IMR-90 (cell line): Measurements from ENCODE around the gene WAC. TPM values are rescaled to one million over a fixed set of nuclear protein-coding genes. Genes with fewer than 3 reads are reported as not detected.

ENCODE experiments used
- ATAC-seq: fragments of 200-7000 bp; cut with Tn5 transposase; 2 replicates; pipeline ENCODE4 v1.9.1; 2020; ENCODE audit warnings: low read depth, mild to moderate bottlenecking, moderate library complexity
- BruUV-seq: library from RNA; stranded (reverse); fragments of 400-500 nt; replicated peaks from 2 replicates; lab custom pipeline; 2021; lab: Mats Ljungman, UMichigan
- CTCF ChIA-PET: fragments of 300-600 bp; formaldehyde crosslinking; extraction: SDS; loops from one replicate; lab custom pipeline; 2021; ENCODE audit warnings: antibody characterized with exemption; lab: Yijun Ruan, JAX
- POLR2A ChIA-PET: fragments of 300-600 bp; sonication (Branson Sonifier 250); formaldehyde crosslinking; loops from one replicate; lab custom pipeline; 2022; ENCODE audit warnings: antibody characterized with exemption; ENCODE audit not compliant: unreplicated experiment; lab: Charles Lee
- DNase-seq: peaks from one replicate; pipeline ENCODE4 v3.0.0; 2013
- H2AFZ ChIP-seq: replicated peaks from 2 replicates; pipeline ENCODE3; 2013; ENCODE audit warnings: low read length, mild to moderate bottlenecking; ENCODE audit not compliant: poor library complexity
- H2AK5ac ChIP-seq: 2 replicates; pipeline ENCODE4 v1.6.1; 2013; ENCODE audit warnings: low read depth, low read length, inconsistent platforms
- H2AK9ac ChIP-seq: replicated peaks from 2 replicates; pipeline ENCODE3; 2013; ENCODE audit warnings: mild to moderate bottlenecking, low read depth, low read length, moderate library complexity; ENCODE audit not compliant: poor library complexity
- H2BK120ac ChIP-seq: 2 replicates; pipeline ENCODE4 v1.6.1; 2013; ENCODE audit warnings: low read depth, low read length, inconsistent platforms
- H2BK15ac ChIP-seq: 3 replicates; pipeline ENCODE4 v1.6.1; 2013; ENCODE audit warnings: low read depth, low read length, inconsistent platforms
- H2BK20ac ChIP-seq: 2 replicates; pipeline ENCODE4 v1.6.1; 2013; ENCODE audit warnings: low read depth, mild to moderate bottlenecking, inconsistent platforms, low read length, moderate library complexity
- H2BK5ac ChIP-seq: 2 replicates; pipeline ENCODE4 v1.6.1; 2013; ENCODE audit warnings: mild to moderate bottlenecking, low read depth, low read length, inconsistent platforms; ENCODE audit not compliant: poor library complexity, severe bottlenecking
- H3K14ac ChIP-seq: replicated peaks from 2 replicates; pipeline ENCODE4 v1.6.1; 2013; ENCODE audit warnings: low read depth, low read length, inconsistent platforms
- H3K18ac ChIP-seq: 2 replicates; pipeline ENCODE4 v1.6.1; 2013; ENCODE audit warnings: low read depth, low read length, control low read depth
- H3K23ac ChIP-seq: 2 replicates; pipeline ENCODE4 v1.6.1; 2013; ENCODE audit warnings: low read depth, low read length, inconsistent platforms
- H3K27ac ChIP-seq: 2 replicates; pipeline ENCODE4 v1.5.1; 2013; ENCODE audit warnings: mild to moderate bottlenecking, control low read depth, low read length; ENCODE audit not compliant: insufficient read depth
- H3K27me3 ChIP-seq: 2 replicates; pipeline ENCODE4 v1.6.1; 2013; ENCODE audit warnings: low read length; ENCODE audit not compliant: control insufficient read depth, insufficient read depth
- H3K36me3 ChIP-seq: 2 replicates; pipeline ENCODE4 v1.6.1; 2013; ENCODE audit warnings: low read length, mixed read lengths; ENCODE audit not compliant: control insufficient read depth, insufficient read depth
- H3K4ac ChIP-seq: 2 replicates; pipeline ENCODE4 v1.6.1; 2013; ENCODE audit warnings: low read depth, low read length, inconsistent platforms
- H3K4me1 ChIP-seq: 2 replicates; pipeline ENCODE4 v1.6.1; 2013; ENCODE audit warnings: low read length, mixed read lengths; ENCODE audit not compliant: control insufficient read depth, insufficient read depth
- H3K4me2 ChIP-seq: 2 replicates; pipeline ENCODE4 v1.6.1; 2013; ENCODE audit warnings: low read depth, mild to moderate bottlenecking, control low read depth, low read length, moderate library complexity
- H3K4me3 ChIP-seq: 2 replicates; pipeline ENCODE4 v1.5.1; 2013; ENCODE audit warnings: low read depth, mild to moderate bottlenecking, control low read depth, low read length, moderate library complexity; ENCODE audit not compliant: insufficient read depth
- H3K56ac ChIP-seq: 2 replicates; pipeline ENCODE4 v1.6.1; 2013; ENCODE audit warnings: low read length, inconsistent platforms; ENCODE audit not compliant: insufficient read depth; ENCODE audit errors: extremely low read depth
- H3K79me1 ChIP-seq, 2 experiments: 2 replicates each; pipeline ENCODE4 v1.6.1; 2013; ENCODE audit warnings: low read length in 2 of 2, inconsistent platforms in 1 of 2, low read depth in 1 of 2
- H3K9ac ChIP-seq: 2 replicates; pipeline ENCODE4 v1.6.1; 2013; ENCODE audit warnings: low read depth, low read length, control low read depth
- H3K9me1 ChIP-seq: 2 replicates; pipeline ENCODE4 v1.6.1; 2013; ENCODE audit warnings: low read length, inconsistent platforms; ENCODE audit not compliant: insufficient read depth
- H3K9me3 ChIP-seq: 2 replicates; pipeline ENCODE4 v1.6.1; 2013; ENCODE audit warnings: low read length; ENCODE audit not compliant: control insufficient read depth, insufficient read depth
- H4K20me1 ChIP-seq: 2 replicates; pipeline ENCODE4 v1.6.1; 2013; ENCODE audit warnings: low read length, inconsistent platforms; ENCODE audit not compliant: insufficient read depth
- H4K5ac ChIP-seq: 2 replicates; pipeline ENCODE4 v1.6.1; 2013; ENCODE audit warnings: mild to moderate bottlenecking, low read depth, low read length, control low read depth
- H4K8ac ChIP-seq, 2 experiments: 2 replicates each; pipeline ENCODE4 v1.6.1; 2013; ENCODE audit warnings: low read depth in 2 of 2, low read length in 2 of 2, control low read depth in 1 of 2, inconsistent platforms in 1 of 2
- H4K91ac ChIP-seq: 2 replicates; pipeline ENCODE4 v1.6.1; 2013; ENCODE audit warnings: low read depth, low read length, inconsistent platforms; ENCODE audit not compliant: insufficient read depth
- BHLHE40 ChIP-seq: fragments of 150-350 bp; IDR thresholded peaks from 2 replicates; pipeline ENCODE4 v1.6.1; 2016; ENCODE audit warnings: mild to moderate bottlenecking, low read depth, low read length
- CEBPB ChIP-seq: IDR thresholded peaks from 2 replicates; pipeline ENCODE4 v1.6.1; 2012; ENCODE audit warnings: low read depth, low read length, improper control_type of control experiment
- CHD1 ChIP-seq: IDR thresholded peaks from 2 replicates; pipeline ENCODE4 v1.6.1; 2012; ENCODE audit warnings: low read depth, low read length, improper control_type of control experiment
- FOS ChIP-seq: fragments of 150-350 bp; IDR thresholded peaks from 2 replicates; pipeline ENCODE4 v1.6.1; 2016; ENCODE audit warnings: low read depth, low read length
- MAFK ChIP-seq: IDR thresholded peaks from 2 replicates; pipeline ENCODE4 v1.6.1; 2012; ENCODE audit warnings: low read depth, low read length, improper control_type of control experiment
- MAZ ChIP-seq: IDR thresholded peaks from 2 replicates; pipeline ENCODE4 v1.6.1; 2012; ENCODE audit warnings: low read depth, mild to moderate bottlenecking, low read length, improper control_type of control experiment, moderate library complexity, borderline replicate concordance
- MXI1 ChIP-seq: IDR thresholded peaks from 2 replicates; pipeline ENCODE4 v1.6.1; 2012; ENCODE audit warnings: low read depth, mild to moderate bottlenecking, low read length, moderate library complexity, borderline replicate concordance
- NFE2L2 ChIP-seq: fragments of 150-350 bp; IDR thresholded peaks from 2 replicates; pipeline ENCODE4 v1.6.1; 2016; ENCODE audit warnings: low read depth, mild to moderate bottlenecking, low read length
- POLR2A ChIP-seq: IDR thresholded peaks from 2 replicates; pipeline ENCODE4 v1.6.1; 2012; ENCODE audit warnings: mild to moderate bottlenecking, low read depth, low read length
- RAD21 ChIP-seq: IDR thresholded peaks from 2 replicates; pipeline ENCODE4 v1.6.1; 2012; ENCODE audit warnings: low read length, improper control_type of control experiment
- RCOR1 ChIP-seq: IDR thresholded peaks from 2 replicates; pipeline ENCODE4 v1.6.1; 2012; ENCODE audit warnings: mild to moderate bottlenecking, low read length, improper control_type of control experiment; ENCODE audit not compliant: insufficient replicate concordance
- RFX5 ChIP-seq: IDR thresholded peaks from 2 replicates; pipeline ENCODE4 v1.8.0; 2012; ENCODE audit warnings: low read depth, mild to moderate bottlenecking, low read length, moderate library complexity
- SMC3 ChIP-seq: fragments of 150-350 bp; IDR thresholded peaks from 2 replicates; pipeline ENCODE4 v1.6.1; 2016; ENCODE audit warnings: low read depth, mild to moderate bottlenecking, antibody characterized with exemption, low read length, moderate library complexity
- WGBS, 2 experiments: methylation state at CpG; one replicate each; pipeline versions ENCODE4 v1.1.5 to v1.1.7; 2013; ENCODE audit warnings: missing lambda C conversion rate in 2 of 2; ENCODE audit not compliant: insufficient read length in 1 of 2; ENCODE audit errors: extremely low coverage in 2 of 2; 5-methylcytosine and 5-hydroxymethylcytosine counted together
- dilution Hi-C: fragments of 300-500 bp; cut with HindIII; formaldehyde crosslinking; loops from one replicate; pipeline ENCODE4 v1.14.3; 2018; ENCODE audit warnings: low sequenced_read_pairs; ENCODE audit not compliant: unreplicated experiment
- in situ Hi-C: fragments of 300-500 bp; cut with MboI; formaldehyde crosslinking; loops from 3 replicates; pipeline ENCODE4 v1.14.3; 2019; ENCODE audit warnings: low sequenced_read_pairs, inconsistent platforms, mixed read lengths
- intact Hi-C: fragments of 100-400 bp; cut with micrococcal nuclease; formaldehyde crosslinking; loops from 2 replicates; pipeline ENCODE4 v1.10.0; 2022
- polyA plus RNA-seq, 3 experiments: library from polyadenylated mRNA; depleted of rRNA; stranded (reverse); fragments of >200 nt; gene quantifications; 2 replicates each; pipeline ENCODE4 v1.2.3, GENCODE V29; 2012; ENCODE audit warnings: low replicate concordance in 1 of 3
- total RNA-seq: library from RNA; depleted of rRNA; stranded (reverse); fragments of >200 nt; gene quantifications from 2 replicates; pipeline ENCODE4 v1.2.3, GENCODE V29; 2012
- TF ChIP-seq, protein P1 (sequence below): conservative IDR thresholded peaks from 2 replicates; pipeline ENCODE4 v1.5.1; 2012; ENCODE audit warnings: mild to moderate bottlenecking, low read depth, low read length, improper control_type of control experiment
- TF ChIP-seq, protein P2 (sequence below): fragments of 150-350 bp; IDR thresholded peaks from 2 replicates; pipeline ENCODE4 v1.6.1; 2017; ENCODE audit warnings: mild to moderate bottlenecking, antibody characterized with exemption, low read length, low read depth
- TF ChIP-seq, protein P3 (sequence below): fragments of 150-350 bp; IDR thresholded peaks from 2 replicates; pipeline ENCODE4 v1.6.1; 2016; ENCODE audit warnings: low read depth, mild to moderate bottlenecking, low read length, moderate library complexity, borderline replicate concordance

WAC gene
- total and polyA plus RNA-seq, 2 of the 4 experiments (the other 2 are of a cell fraction) = 39.6 to 52.2 TPM

DNA sequence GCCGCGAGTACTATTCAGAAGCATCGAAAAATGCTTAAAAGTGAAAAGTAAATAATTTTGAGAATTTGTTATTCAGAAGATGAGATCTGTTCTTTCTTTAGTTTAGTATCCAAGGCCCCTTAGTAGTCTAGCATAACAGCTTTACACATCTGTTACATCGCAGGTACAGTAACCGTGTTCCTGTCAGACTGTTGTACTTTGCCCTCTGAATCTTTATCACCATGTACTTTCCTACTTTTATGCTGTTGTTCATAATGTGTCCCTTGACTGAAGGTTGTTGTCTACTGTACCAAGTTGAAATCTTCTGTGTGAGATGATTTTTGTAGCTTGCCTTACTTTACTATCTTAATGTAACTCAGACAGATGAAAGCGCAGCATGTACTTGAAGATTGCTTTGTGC is 38.3 kb downstream of the WAC start:
- in situ Hi-C loops (no loop called here), dilution Hi-C loops (no loop called here)
- peaks cover 93% of the 10 kb centered on the region for H4K20me1 ChIP-seq

More for the DNA sequence above, 38.3 kb downstream of the WAC start:
- Histone ChIP-seq H3K9me1 (peaks cover 4% of the 10 kb centered on the region), H3K56ac (no peak overlapping the region), H3K27ac (no peak overlapping the region), H4K91ac (no peak overlapping the region), H3K79me1 (peaks cover 6 to 71% of the 10 kb centered on the region in 2 experiments; a peak in 2 of 4 replicates), H2BK120ac (no peak overlapping the region), H3K9me3 (no peaks in the 10 kb centered on the region), H3K4ac (no peak overlapping the region), H3K23ac (no peak overlapping the region), H2BK15ac (no peak overlapping the region), H4K5ac (no peak overlapping the region), H2BK20ac (no peak overlapping the region), H3K14ac (no peak overlapping the region), H2AK5ac (no peak overlapping the region), H2AK9ac (no peak overlapping the region), H3K4me3 (no peak overlapping the region), H4K8ac (no peak overlapping the region), H3K36me3 (peaks cover 15% of the 10 kb centered on the region), H3K18ac (no peak overlapping the region), H3K9ac (no peak overlapping the region), H3K4me1 (peaks cover 7% of the 10 kb centered on the region; the same call in 1 of the 2 replicates), H2BK5ac (no peak overlapping the region), H3K27me3 (no peaks in the 10 kb centered on the region), H2AFZ (no peak overlapping the region), H3K4me2 (no peak overlapping the region)
- ATAC-seq = no peak
- ChIA-PET CTCF (no interaction called here), POLR2A (no interaction called here)
- WGBS, 2 experiments = no CpG with 5 or more reads among the region's 6 CpGs
- TF ChIP-seq, protein P1, sequence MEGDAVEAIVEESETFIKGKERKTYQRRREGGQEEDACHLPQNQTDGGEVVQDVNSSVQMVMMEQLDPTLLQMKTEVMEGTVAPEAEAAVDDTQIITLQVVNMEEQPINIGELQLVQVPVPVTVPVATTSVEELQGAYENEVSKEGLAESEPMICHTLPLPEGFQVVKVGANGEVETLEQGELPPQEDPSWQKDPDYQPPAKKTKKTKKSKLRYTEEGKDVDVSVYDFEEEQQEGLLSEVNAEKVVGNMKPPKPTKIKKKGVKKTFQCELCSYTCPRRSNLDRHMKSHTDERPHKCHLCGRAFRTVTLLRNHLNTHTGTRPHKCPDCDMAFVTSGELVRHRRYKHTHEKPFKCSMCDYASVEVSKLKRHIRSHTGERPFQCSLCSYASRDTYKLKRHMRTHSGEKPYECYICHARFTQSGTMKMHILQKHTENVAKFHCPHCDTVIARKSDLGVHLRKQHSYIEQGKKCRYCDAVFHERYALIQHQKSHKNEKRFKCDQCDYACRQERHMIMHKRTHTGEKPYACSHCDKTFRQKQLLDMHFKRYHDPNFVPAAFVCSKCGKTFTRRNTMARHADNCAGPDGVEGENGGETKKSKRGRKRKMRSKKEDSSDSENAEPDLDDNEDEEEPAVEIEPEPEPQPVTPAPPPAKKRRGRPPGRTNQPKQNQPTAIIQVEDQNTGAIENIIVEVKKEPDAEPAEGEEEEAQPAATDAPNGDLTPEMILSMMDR = no peak
- no peak for TF ChIP-seq MAZ
- TF ChIP-seq, protein P2, sequence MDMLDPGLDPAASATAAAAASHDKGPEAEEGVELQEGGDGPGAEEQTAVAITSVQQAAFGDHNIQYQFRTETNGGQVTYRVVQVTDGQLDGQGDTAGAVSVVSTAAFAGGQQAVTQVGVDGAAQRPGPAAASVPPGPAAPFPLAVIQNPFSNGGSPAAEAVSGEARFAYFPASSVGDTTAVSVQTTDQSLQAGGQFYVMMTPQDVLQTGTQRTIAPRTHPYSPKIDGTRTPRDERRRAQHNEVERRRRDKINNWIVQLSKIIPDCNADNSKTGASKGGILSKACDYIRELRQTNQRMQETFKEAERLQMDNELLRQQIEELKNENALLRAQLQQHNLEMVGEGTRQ = no peak
- no peak for TF ChIP-seq RCOR1
- TF ChIP-seq BHLHE40 = no peak
- TF ChIP-seq NFE2L2 = no peak
- TF ChIP-seq RFX5 = no peak
- TF ChIP-seq, protein P3, sequence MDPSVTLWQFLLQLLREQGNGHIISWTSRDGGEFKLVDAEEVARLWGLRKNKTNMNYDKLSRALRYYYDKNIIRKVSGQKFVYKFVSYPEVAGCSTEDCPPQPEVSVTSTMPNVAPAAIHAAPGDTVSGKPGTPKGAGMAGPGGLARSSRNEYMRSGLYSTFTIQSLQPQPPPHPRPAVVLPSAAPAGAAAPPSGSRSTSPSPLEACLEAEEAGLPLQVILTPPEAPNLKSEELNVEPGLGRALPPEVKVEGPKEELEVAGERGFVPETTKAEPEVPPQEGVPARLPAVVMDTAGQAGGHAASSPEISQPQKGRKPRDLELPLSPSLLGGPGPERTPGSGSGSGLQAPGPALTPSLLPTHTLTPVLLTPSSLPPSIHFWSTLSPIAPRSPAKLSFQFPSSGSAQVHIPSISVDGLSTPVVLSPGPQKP = no peak
- no peak for TF ChIP-seq POLR2A
- no peak for TF ChIP-seq MAFK
- no peak for TF ChIP-seq SMC3
- no peak for TF ChIP-seq MXI1
- no peak for TF ChIP-seq CEBPB
- TF ChIP-seq FOS = no peak
- TF ChIP-seq CHD1 = no peak
- TF ChIP-seq RAD21 = no peak
- intact Hi-C loops = loop anchor here (5.0 kb wide), 1 partner anchor 34 kb away; no protein-coding TSS in a partner anchor
- no TSS peak for BruUV-seq
- no peak for DNase-seq
